Natural killer cell treated with Interleukin-12 subunit alpha and Interleukin-12 subunit beta and Interleukin-15 and Interleukin-18, amount 100 ng/mL, for 72 hours (primary cell): ENCODE results near the gene SPAG6. TPM values are rescaled to one million over a fixed set of nuclear protein-coding genes. Genes with fewer than 3 reads are reported as not detected.

ENCODE experiments used
- ATAC-seq, 2 donors: fragments of 150-1000 bp; cut with Tn5 transposase in 1 of 2; sonication (Bioruptor Pico), chemical (Tn5 transposase) in 1 of 2; 2 replicates each; pipeline ENCODE4 v1.10.0; 2021
- DNase-seq: peaks from one replicate; pipeline ENCODE4 v3.0.0; 2022; ENCODE audit warnings: low spot score
- H3K27ac Mint-ChIP-seq, 2 donors: 1 replicate in 1 of 2; 2 replicates in 1 of 2; pipeline ENCODE4 v1.8.0; 2022; ENCODE audit warnings: mixed read lengths in 2 of 2, mild to moderate bottlenecking in 1 of 2, moderate library complexity in 1 of 2
- H3K27me3 Mint-ChIP-seq, 2 donors: 1 replicate in 1 of 2; 2 replicates in 1 of 2; pipeline ENCODE4 v1.8.0; 2022; ENCODE audit warnings: mixed read lengths in 2 of 2
- H3K36me3 Mint-ChIP-seq: one replicate; pipeline ENCODE4 v1.8.0; 2022; ENCODE audit warnings: mixed read lengths
- H3K4me1 Mint-ChIP-seq, 2 donors: 1 replicate in 1 of 2; 2 replicates in 1 of 2; pipeline ENCODE4 v1.8.0; 2022; ENCODE audit warnings: low read depth in 2 of 2, mixed read lengths in 2 of 2, mild to moderate bottlenecking in 1 of 2
- H3K4me3 Mint-ChIP-seq: one replicate; pipeline ENCODE4 v1.8.0; 2022; ENCODE audit warnings: mixed read lengths
- H3K9me3 Mint-ChIP-seq: 2 replicates; pipeline ENCODE4 v1.8.0; 2022; ENCODE audit warnings: mixed read lengths
- total RNA-seq, 2 donors: library from RNA; stranded (reverse); gene quantifications; one replicate each; pipeline ENCODE4 v1.2.3, GENCODE V29; 2022

The SPAG6 gene
- total RNA-seq, 2 donors from 2014 or later, result 0.28 to 0.29 TPM

DNA sequence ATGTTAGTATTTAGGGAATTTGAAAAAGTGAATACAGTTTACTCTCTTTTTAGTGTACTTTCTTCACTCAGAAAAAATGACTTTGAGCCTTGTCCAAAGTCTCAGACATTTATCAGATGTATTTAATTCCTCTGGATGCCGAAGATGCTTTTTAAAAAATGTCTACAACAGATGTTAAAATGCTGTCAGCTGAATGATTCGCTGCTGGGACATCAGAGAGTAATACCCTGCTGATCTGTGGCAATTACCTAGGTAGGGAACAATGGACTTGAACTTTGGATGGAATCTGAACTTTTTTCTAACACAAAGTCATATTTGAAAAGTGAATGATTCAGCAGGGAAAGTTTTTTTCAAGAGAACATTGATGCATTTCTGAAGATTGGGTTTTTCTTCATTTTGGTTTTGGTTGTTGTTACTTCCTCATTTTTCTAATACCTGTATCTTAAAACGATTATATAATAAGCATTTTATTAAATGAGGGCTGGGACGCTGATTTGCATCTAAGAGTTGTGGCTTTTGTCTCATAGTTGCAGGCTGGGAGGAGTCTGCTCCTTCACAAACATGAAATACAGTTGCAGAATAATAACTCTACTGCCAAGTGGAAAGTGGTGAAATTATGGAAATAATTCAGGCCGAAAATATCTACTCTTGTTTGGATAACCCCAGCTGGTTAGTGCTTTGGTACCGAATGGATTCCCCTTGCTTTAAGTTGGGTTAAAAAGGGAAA lies 98.0 kb downstream of the SPAG6 start:
- Mint-ChIP-seq H3K4me3 (no peak overlapping the region), H3K4me1 (peaks cover 12 to 19% of the 10 kb centered on the region in 2 donors), H3K9me3 (no peaks in the 10 kb centered on the region), H3K36me3 (peaks cover 5% of the 10 kb centered on the region), H3K27ac (no peak overlapping the region), H3K27me3 (peaks cover 5 to 20% of the 10 kb centered on the region in 2 donors)
- no peak for ATAC-seq
- no peak for DNase-seq

DNA sequence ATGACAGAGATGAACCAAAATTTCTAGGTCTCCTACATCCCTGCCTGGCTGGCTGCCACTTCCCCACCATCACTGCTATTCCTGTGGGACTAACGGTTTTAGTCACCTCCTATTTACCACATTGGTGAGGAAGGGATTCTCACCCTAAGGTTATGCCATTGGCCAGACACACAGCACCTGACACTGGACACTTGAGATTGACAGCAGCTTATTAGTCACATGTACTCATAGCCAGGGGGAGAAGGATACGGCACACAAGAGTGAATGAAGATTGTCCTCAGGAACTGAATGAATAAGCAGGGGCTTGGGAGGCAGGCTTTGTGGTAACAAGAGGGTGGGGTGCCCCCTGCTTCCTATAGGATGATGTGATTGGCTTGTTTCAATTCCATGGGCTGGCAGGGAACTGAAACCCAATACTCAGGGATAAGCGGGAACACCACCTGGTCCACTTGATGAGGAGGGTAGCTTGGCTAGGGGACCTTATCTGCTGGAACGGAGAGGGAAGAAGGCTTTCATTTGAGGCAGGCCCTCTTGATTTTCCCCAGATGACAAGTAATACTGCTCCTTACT lies 99.0 kb downstream of the SPAG6 start:
- H3K27ac Mint-ChIP-seq, result no peak overlapping the region
- H3K4me3 Mint-ChIP-seq, result no peak overlapping the region
- peaks cover 7 to 20% of the 10 kb centered on the region in 2 donors for H3K27me3 Mint-ChIP-seq
- DNase-seq, result no peak
- H3K36me3 Mint-ChIP-seq, result peaks cover 5% of the 10 kb centered on the region
- peaks cover 5 to 9% of the 10 kb centered on the region in 2 donors for H3K4me1 Mint-ChIP-seq
- ATAC-seq, result no peak
- H3K9me3 Mint-ChIP-seq, result no peaks in the 10 kb centered on the region

DNA sequence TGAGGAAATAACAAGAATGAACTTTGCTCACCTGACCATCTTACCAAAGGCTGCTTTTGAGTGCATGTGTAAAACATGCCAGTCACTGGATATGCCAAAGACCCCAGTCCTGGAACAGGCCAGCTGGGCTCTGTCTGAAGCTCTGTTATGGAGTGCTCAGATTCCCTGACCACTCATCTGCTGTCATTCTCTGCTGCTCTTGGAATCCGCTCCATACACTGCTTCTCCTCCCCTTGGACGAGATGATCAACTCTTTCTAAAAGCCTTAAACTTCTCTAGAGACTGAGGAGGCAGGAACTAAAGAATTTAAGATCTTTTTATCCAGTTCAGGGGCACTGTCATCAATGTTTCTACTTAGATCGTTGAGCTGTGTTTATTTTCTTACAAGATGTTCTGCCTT lies 100.2 kb downstream of the SPAG6 start:
- no peak for DNase-seq
- no peaks in the 10 kb centered on the region for H3K9me3 Mint-ChIP-seq
- no peaks in the 10 kb centered on the region for H3K4me1 Mint-ChIP-seq
- no peak for ATAC-seq
- no peak overlapping the region for H3K27ac Mint-ChIP-seq
- peaks cover 7 to 20% of the 10 kb centered on the region in 2 donors for H3K27me3 Mint-ChIP-seq
- no peak overlapping the region for H3K4me3 Mint-ChIP-seq
- H3K36me3 Mint-ChIP-seq, result peaks cover 5% of the 10 kb centered on the region

DNA sequence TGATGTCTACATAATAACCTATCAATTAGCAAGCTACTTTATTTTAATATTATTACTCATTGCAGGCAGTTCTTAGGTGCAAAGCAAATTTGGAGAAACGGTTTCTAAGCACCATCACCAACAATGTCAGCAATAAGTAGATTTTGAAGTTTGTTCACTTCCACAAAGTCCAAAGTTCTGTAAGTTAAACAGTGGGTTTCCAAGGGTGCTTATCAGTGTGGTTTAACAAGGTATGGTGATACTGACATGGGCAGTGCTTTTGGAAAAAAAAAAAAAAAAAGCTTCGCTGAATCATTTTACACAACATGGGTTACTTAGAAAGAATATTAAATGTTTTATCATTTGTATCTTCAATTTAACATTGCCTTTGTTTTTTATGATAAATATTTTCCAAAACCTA lies 101.8 kb downstream of the SPAG6 start:
- H3K4me1 Mint-ChIP-seq, result no peaks in the 10 kb centered on the region
- no peak overlapping the region for H3K27ac Mint-ChIP-seq
- ATAC-seq (no peak), DNase-seq (no peak)
- H3K27me3 Mint-ChIP-seq, result peaks cover 7 to 20% of the 10 kb centered on the region in 2 donors
- H3K4me3 Mint-ChIP-seq, result no peak overlapping the region
- H3K9me3 Mint-ChIP-seq, result no peaks in the 10 kb centered on the region
- peaks cover 5% of the 10 kb centered on the region for H3K36me3 Mint-ChIP-seq

DNA sequence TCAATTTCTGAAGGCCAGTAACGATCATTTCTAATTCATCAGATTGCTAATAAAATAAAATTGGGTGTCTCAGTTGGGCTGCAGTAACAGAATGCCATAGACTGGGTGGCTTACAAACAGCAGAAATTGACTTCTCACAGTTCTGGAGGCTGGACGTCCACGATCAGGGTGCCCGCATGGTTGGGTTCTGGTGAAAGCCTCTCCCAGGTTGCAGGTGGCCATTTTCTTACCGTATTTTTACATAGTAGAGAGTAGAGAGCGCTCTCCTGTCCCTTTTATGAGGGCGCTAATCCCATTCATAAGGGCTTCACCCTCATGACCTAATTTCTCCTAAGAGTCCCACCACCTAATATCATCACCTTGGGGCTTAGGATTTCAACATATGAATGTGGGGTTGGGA lies 106.0 kb downstream of the SPAG6 start:
- Mint-ChIP-seq H3K36me3 (no peaks in the 10 kb centered on the region), H3K4me1 (peaks cover 0 to 3% of the 10 kb centered on the region in 2 donors), H3K9me3 (no peaks in the 10 kb centered on the region), H3K4me3 (no peak overlapping the region), H3K27ac (no peak overlapping the region), H3K27me3 (peaks cover 2 to 4% of the 10 kb centered on the region in 2 donors)
- ATAC-seq (no peak), DNase-seq (no peak)

DNA sequence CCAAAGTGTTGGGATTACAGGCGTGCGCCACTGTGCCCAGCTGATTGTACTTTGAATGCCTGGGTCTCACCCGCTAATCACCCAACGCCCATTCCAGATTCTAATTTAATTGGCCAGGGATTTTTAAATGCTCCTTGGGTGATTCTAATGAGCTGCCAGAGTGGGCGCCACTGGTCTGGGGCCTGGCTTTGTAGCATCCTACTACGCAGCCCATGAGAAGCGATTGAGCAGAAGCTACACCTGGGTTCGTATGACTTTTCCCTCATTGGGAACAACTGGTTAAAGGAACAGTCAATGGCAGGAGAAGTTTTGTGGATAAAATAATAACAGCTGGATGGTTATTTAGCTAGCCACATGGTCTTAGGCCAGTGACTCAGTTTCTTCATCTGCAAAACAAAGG lies 108.0 kb downstream of the SPAG6 start:
- Mint-ChIP-seq H3K4me3 (no peak overlapping the region), H3K36me3 (no peaks in the 10 kb centered on the region), H3K27me3 (peaks cover 0 to 1% of the 10 kb centered on the region in 2 donors), H3K27ac (no peak overlapping the region), H3K4me1 (peaks cover 0 to 3% of the 10 kb centered on the region in 2 donors), H3K9me3 (no peaks in the 10 kb centered on the region)
- no peak for DNase-seq
- ATAC-seq, result no peak

DNA sequence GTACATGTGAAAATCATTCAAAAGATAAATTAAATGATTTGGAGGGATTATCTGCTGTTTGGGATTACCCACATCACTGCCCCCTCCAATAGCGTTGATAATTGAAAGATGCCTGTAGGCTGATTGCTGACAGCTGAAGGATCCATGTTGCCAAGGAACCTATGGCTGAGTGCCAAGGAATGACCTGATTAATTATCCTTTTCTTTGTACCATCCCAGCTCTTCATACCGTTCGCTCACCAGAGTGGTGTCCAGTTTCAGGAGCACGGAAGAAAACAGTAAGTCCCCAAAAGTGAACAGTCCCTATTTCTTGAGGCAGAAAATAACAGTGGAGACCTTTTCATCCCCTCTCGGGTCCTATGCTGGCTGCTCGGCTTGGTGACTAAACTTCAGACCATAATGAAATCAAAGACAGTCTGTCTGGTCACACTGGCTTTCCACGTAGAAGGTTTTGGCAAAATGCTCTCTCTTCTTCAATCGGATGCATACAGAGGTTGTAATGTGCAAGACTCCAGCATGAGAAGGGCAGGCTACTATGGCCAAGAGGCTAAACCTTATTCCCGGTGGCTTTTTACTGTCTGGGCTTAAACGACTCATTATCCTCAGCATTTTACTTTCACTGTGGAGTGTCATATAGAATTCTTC lies 108.8 kb downstream of the SPAG6 start:
- no peaks in the 10 kb centered on the region for H3K27me3 Mint-ChIP-seq
- no peaks in the 10 kb centered on the region for H3K9me3 Mint-ChIP-seq
- ATAC-seq (no peak), DNase-seq (no peak)
- H3K36me3 Mint-ChIP-seq, result no peaks in the 10 kb centered on the region
- H3K4me1 Mint-ChIP-seq, result peaks cover 0 to 3% of the 10 kb centered on the region in 2 donors
- no peak overlapping the region for H3K4me3 Mint-ChIP-seq
- no peak overlapping the region for H3K27ac Mint-ChIP-seq

DNA sequence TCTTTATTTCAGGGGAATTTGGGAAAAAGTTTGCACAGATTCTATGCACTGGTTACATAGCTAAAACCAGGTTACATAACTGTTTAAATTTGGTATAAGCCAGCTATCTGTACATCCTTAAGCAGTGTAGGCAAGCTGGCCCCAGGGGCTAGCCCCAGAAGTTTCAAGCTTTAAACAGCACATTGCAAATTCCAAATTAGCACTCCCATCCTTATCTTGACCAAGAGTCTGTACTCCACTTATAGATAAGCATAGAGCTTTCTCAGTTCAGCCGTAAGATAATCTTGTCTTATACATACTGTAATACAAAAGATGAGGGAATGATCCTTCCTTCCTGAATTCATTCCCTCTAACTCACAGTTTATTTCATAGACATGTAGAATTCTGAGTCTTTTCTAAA lies 109.3 kb downstream of the SPAG6 start:
- Mint-ChIP-seq H3K36me3 (no peaks in the 10 kb centered on the region), H3K4me1 (peaks cover 0 to 3% of the 10 kb centered on the region in 2 donors), H3K27ac (no peak overlapping the region), H3K4me3 (no peak overlapping the region), H3K9me3 (no peaks in the 10 kb centered on the region), H3K27me3 (peaks cover 0 to 4% of the 10 kb centered on the region in 2 donors)
- DNase-seq (no peak), ATAC-seq (no peak)

DNA sequence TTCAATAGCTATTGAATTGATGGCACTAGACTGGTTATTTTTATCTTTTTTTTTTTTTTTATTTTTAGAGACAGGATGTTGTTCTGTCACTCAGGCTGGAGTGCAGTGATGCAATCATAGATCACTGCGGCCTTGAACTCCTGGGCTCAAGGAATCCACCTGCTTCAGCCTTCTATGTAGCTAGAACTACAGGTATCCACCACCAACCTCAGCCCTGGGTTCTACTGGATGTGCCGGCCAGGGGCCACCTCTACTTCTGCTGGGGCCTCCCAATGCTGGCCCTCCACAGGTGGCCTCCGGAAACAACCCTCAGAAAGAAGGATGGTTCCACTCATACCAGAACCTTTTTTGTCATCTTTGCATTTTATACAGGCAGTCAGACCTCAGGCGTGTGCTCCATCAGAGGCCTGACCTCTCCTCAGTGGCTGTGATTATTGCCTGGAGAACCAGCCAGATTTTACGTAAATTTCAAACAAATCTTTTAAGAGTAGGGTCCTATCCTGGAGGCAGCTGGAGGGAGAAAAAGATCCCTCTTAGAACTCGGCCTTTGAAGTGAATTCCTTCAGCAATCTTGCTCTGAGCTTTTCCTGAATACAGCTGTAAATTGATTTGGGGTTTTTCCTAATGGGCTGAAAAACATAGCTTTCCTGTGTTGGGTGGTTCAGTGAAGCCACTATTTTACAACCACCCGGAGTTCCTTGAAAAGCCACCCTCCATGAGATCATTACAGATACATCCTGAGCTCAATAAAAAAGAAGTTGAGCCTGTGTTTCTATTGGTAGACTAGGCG lies 110.0 kb downstream of the SPAG6 start:
- no peak for DNase-seq
- peaks cover 0 to 3% of the 10 kb centered on the region in 2 donors for H3K4me1 Mint-ChIP-seq
- H3K27me3 Mint-ChIP-seq, result peaks cover 0 to 4% of the 10 kb centered on the region in 2 donors
- H3K4me3 Mint-ChIP-seq, result no peak overlapping the region
- no peaks in the 10 kb centered on the region for H3K9me3 Mint-ChIP-seq
- no peaks in the 10 kb centered on the region for H3K36me3 Mint-ChIP-seq
- no peak for ATAC-seq
- H3K27ac Mint-ChIP-seq, result no peak overlapping the region

DNA sequence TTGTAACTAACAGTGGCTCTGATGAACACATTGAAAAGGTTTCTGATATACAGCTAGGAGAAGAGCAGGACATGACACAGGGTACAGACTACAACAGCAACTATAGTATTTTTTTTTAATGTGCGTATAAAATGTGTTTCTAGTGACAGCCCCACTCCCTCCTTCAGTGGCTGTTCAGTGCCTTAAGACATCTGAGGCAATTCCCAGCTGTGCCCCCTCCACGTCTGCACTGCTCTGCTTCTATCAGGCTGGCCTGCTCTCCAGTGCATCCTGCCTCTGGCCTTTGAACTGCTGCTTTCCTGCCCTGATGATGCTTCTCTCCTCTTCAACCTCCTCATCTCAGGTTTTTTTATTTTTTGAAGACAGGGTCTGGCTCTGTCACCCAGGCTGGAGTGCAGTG lies 111.2 kb downstream of the SPAG6 start:
- no peak for DNase-seq
- no peak overlapping the region for H3K27ac Mint-ChIP-seq
- peaks cover 0 to 4% of the 10 kb centered on the region in 2 donors for H3K27me3 Mint-ChIP-seq
- no peaks in the 10 kb centered on the region for H3K9me3 Mint-ChIP-seq
- peaks cover 0 to 3% of the 10 kb centered on the region in 2 donors for H3K4me1 Mint-ChIP-seq
- H3K36me3 Mint-ChIP-seq, result no peaks in the 10 kb centered on the region
- no peak overlapping the region for H3K4me3 Mint-ChIP-seq
- no peak for ATAC-seq

DNA sequence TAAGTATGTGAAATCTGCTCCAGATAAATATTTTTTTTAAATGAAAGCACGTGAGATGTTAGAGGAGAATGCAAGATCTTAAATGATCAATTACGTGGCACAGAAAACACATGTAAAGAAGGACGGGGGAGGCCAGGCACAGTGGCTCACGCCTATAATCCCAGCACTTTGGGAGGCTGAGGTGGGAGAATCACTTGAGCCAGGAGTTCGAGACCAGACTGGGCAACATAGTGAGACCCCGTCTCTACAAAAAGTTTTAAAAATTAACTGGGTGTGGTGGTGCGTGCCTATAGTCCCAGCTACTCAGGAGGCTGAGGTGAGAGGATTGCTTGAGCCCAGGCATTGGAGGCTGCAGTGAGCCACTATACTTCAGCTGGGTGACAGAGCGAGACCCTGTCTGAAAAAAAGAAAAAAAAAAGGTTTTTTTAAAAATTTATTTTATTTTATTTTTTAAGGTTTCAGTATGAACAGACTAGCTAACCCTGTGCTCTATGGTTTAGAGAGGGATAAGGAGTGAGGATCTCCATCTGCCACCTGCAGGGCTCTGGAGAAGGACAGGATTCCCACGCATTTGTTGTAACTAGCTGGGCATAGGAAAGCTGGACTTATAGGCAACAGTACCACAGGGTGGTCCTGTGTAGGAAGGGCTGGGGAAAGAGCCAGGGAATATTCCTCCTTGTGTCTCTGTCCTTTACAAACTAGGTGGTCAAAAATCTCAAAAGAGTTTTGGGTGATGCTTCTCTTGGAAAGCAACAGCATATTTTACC lies 113.2 kb downstream of the SPAG6 start:
- ATAC-seq, result no peak
- H3K4me1 Mint-ChIP-seq, result peaks cover 0 to 7% of the 10 kb centered on the region in 2 donors

DNA sequence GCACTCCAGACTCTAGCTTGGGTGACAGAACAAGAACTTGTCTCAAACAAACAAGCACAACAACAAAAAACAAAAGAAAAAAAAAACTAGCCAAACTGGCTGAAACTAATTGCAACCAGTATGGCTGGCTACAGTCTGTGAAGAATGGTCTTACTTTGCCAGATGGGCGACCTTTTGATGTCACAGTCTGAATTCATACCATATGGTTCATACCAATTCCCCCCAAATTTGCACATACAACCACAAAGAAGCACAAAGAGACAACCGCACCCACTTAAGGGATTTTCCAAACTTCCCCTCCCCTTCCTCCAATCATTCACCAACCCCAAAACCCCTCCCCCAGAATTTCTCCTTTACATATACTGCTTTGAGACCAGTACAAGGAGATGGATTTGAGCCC lies 114.2 kb downstream of the SPAG6 start:
- Mint-ChIP-seq H3K27me3 (peaks cover 0 to 4% of the 10 kb centered on the region in 2 donors), H3K4me1 (peaks cover 0 to 9% of the 10 kb centered on the region in 2 donors), H3K4me3 (no peak overlapping the region), H3K36me3 (no peaks in the 10 kb centered on the region), H3K27ac (no peak overlapping the region), H3K9me3 (no peaks in the 10 kb centered on the region)
- no peak for ATAC-seq
- DNase-seq, result no peak

More for the DNA sequence above, 113.2 kb downstream of the SPAG6 start:
- no peaks in the 10 kb centered on the region for H3K36me3 Mint-ChIP-seq
- H3K27me3 Mint-ChIP-seq, result peaks cover 0 to 4% of the 10 kb centered on the region in 2 donors
- no peak for DNase-seq
- H3K4me3 Mint-ChIP-seq, result no peak overlapping the region
- no peaks in the 10 kb centered on the region for H3K9me3 Mint-ChIP-seq
- H3K27ac Mint-ChIP-seq, result no peak overlapping the region

DNA sequence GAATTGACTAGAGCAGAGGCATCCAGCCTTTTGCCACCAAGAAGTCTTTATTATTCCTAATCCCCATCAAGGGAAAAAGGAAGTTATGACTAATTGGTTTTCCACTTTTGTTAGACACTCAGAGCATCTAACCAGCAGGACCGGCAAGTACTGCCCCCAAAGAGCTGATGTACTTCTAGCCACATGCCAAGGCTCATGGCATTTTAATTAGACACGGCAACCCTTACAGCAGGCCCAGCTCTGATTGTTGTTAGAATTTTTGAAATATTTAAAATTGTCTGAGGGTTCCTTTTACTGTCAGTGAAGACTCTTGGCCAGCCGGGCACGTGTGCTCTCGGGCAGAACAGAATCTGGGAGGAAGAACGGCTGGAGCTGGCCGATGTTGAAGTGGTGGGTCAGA lies 114.8 kb downstream of the SPAG6 start:
- Mint-ChIP-seq H3K27ac (no peak overlapping the region), H3K4me3 (no peak overlapping the region), H3K4me1 (peaks cover 0 to 9% of the 10 kb centered on the region in 2 donors), H3K27me3 (peaks cover 0 to 4% of the 10 kb centered on the region in 2 donors), H3K9me3 (no peaks in the 10 kb centered on the region), H3K36me3 (no peaks in the 10 kb centered on the region)
- DNase-seq, result no peak
- ATAC-seq, result no peak
